Vagina (tissue), 2 donors: Measurements from ENCODE around the gene TOX2.

Experiments
- CTCF ChIP-seq, 3 experiments: fragments of 450-650 bp in 2 of 3; fragments of 200-600 bp in 1 of 3; sonication (generic) in 1 of 3; IDR thresholded peaks; one replicate each; pipeline ENCODE4 v1.5.1; 2017 to 2019; ENCODE audit warnings: antibody characterized with exemption in 3 of 3, mild to moderate bottlenecking in 2 of 3, moderate library complexity in 2 of 3
- POLR2AphosphoS5 ChIP-seq, 2 donors: sonication (generic); formaldehyde crosslinking; IDR thresholded peaks; one replicate each; pipeline ENCODE4 v1.9.0; 2017; ENCODE audit warnings: antibody characterized with exemption in 2 of 2, mild to moderate bottlenecking in 2 of 2, low read depth in 1 of 2; ENCODE audit not compliant: insufficient read depth in 1 of 2

- TF ChIP-seq CTCF (IDR thresholded peaks at IDR 0.05), result no peak
- TF ChIP-seq POLR2AphosphoS5 (IDR thresholded peaks at IDR 0.05; ENCODE audit: insufficient read depth in 1 of 2, low read depth in 1 of 2), result no peak
These were observed 164.6 kb downstream of the TOX2 start for GRCh38 chr20:44079291-44079690.
